Colonic mucosa (tissue), 4 donors: ENCODE measurements around the gene DMBX1. TPM values are rescaled to one million over a fixed set of nuclear protein-coding genes. Genes with fewer than 3 reads are reported as not detected.

Experiments used
- DNase-seq: peaks from one replicate; pipeline ENCODE4 v3.0.0-alpha.2; 2020
- H3K27ac ChIP-seq: fragments of 200-600 bp; one replicate; pipeline ENCODE4 v1.8.0; 2021
- H3K27me3 ChIP-seq: fragments of 200-600 bp; one replicate; pipeline ENCODE4 v1.8.0; 2021
- H3K36me3 ChIP-seq: fragments of 200-600 bp; one replicate; pipeline ENCODE4 v1.8.0; 2021
- H3K4me1 ChIP-seq: fragments of 200-600 bp; one replicate; pipeline ENCODE4 v1.8.0; 2021; ENCODE audit warnings: mild to moderate bottlenecking
- H3K4me3 ChIP-seq: fragments of 200-600 bp; one replicate; pipeline ENCODE4 v1.8.0; 2021
- H3K9ac ChIP-seq, 2 donors: one replicate each; pipeline ENCODE4 v1.7.0; 2013; ENCODE audit warnings: control low read depth in 2 of 2, low read depth in 2 of 2, low read length in 2 of 2
- H3K9me3 ChIP-seq: fragments of 200-600 bp; one replicate; pipeline ENCODE4 v1.8.0; 2021
- intact Hi-C: fragments of 100-400 bp; cut with DNase I; formaldehyde crosslinking; loops from one replicate; pipeline ENCODE4 v1.14.1; 2022
- total RNA-seq, 2 donors: library from RNA; stranded (reverse); fragmentation: NEBNext Ultra II Directional in 1 of 2; extraction: Animal tissue kit (Norgen Biotek cat#: 25700) in 1 of 2; gene quantifications; one replicate each; pipeline ENCODE4 v1.2.1, GENCODE V29; 2021
- TF ChIP-seq, protein P1 (sequence below): fragments of 200-600 bp; IDR thresholded peaks from one replicate; pipeline ENCODE4 v1.8.0; 2022; ENCODE audit warnings: antibody characterized with exemption, mild to moderate bottlenecking
- donor health status: healthy.
- donor health status: DM: no; HTN: no; CAD: no.
- donor health status: DM: no; HTN: no; CAD: no.

DMBX1 gene
- total RNA-seq, 2 donors from 2014 or later: not detected

DNA sequence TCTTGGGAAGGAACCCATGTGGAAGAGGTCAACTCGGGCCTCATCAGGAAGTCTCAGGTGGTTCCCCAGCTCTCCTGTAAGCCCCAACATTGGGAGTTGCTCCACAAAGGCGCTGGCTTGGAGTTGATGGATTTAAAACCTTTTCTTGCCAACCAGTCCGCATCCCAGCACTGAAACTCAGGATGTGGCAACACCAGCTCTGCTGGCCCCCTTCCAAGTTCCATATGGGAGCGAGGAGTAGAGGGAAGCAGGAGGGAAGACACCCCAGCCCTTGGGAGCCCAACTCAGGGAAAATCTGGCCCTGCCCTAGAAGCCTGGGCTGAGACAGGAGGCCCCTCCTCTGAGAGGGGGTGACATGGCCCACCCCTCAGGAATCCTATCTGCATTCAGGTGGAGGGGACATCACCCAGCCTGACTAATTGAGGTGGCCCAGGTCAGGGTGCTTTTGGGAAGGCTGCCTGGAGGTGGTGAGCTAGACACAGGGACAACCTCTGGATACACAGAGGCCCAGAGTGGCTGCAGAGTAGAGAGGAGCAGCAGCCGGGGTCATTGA lies 33.1 kb upstream of the DMBX1 start:
- intact Hi-C loops: no loop called here
- H3K9ac ChIP-seq: no peak overlapping the region
- no peaks in the 10 kb centered on the region for H3K9me3 ChIP-seq
- H3K27ac ChIP-seq: no peak overlapping the region
- H3K4me3 ChIP-seq: no peak overlapping the region
- TF ChIP-seq, protein P1, sequence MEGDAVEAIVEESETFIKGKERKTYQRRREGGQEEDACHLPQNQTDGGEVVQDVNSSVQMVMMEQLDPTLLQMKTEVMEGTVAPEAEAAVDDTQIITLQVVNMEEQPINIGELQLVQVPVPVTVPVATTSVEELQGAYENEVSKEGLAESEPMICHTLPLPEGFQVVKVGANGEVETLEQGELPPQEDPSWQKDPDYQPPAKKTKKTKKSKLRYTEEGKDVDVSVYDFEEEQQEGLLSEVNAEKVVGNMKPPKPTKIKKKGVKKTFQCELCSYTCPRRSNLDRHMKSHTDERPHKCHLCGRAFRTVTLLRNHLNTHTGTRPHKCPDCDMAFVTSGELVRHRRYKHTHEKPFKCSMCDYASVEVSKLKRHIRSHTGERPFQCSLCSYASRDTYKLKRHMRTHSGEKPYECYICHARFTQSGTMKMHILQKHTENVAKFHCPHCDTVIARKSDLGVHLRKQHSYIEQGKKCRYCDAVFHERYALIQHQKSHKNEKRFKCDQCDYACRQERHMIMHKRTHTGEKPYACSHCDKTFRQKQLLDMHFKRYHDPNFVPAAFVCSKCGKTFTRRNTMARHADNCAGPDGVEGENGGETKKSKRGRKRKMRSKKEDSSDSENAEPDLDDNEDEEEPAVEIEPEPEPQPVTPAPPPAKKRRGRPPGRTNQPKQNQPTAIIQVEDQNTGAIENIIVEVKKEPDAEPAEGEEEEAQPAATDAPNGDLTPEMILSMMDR: no peak
- no peaks in the 10 kb centered on the region for H3K36me3 ChIP-seq
- DNase-seq: no peak
- H3K4me1 ChIP-seq: no peaks in the 10 kb centered on the region
- H3K27me3 ChIP-seq: no peaks in the 10 kb centered on the region

DNA sequence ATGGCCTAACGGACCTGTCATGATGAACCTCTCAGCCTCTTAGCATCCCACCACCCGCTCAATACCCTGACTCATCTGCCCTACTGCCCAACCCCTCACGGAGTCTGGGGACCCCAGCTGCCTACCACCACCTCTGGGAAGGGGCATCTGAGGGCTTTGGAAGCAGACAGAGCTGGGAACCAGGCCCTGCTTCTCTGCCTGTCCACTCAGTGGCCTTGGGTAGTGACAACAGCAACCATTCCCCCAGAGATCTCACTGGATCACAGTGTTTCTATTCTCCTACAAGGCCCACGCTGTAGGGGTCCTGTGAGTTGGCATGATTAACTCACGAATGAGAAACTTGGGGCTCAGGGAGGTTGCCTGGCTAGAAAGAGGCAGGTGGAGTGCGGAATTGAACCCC lies 32.5 kb upstream of the DMBX1 start:
- TF ChIP-seq, protein P1: no peak
- no peaks in the 10 kb centered on the region for H3K9me3 ChIP-seq
- H3K9ac ChIP-seq: no peak overlapping the region
- no peak overlapping the region for H3K27ac ChIP-seq
- H3K27me3 ChIP-seq: no peaks in the 10 kb centered on the region
- intact Hi-C loops: no loop called here
- no peaks in the 10 kb centered on the region for H3K4me1 ChIP-seq
- H3K36me3 ChIP-seq: no peaks in the 10 kb centered on the region
- DNase-seq: no peak
- no peak overlapping the region for H3K4me3 ChIP-seq

DNA sequence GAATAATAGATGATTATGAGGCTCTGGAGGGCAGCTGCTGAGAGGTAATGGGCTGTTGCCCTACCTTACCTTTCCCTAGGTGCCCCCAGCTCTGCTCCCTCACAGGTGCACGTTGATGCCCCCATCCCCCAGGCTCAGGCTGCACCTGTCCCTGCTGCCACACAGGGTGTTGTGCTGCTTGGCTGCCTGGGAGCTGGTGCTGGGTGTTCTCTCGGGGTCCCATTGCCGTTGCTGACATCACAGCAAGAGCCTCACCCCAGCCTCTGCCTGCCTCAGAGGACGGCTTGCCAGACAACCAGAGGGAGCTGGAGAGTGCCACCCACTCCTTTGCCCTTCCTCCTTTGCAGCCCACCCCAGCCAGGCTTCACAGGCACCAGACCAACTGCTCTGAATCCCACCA lies 31.4 kb upstream of the DMBX1 start:
- Histone ChIP-seq H3K9me3 (no peaks in the 10 kb centered on the region), H3K27ac (no peak overlapping the region), H3K4me1 (no peaks in the 10 kb centered on the region), H3K27me3 (no peaks in the 10 kb centered on the region), H3K9ac (no peak overlapping the region), H3K36me3 (no peaks in the 10 kb centered on the region), H3K4me3 (no peak overlapping the region)
- DNase-seq: no peak
- intact Hi-C loops: no loop called here
- TF ChIP-seq, protein P1: no peak

DNA sequence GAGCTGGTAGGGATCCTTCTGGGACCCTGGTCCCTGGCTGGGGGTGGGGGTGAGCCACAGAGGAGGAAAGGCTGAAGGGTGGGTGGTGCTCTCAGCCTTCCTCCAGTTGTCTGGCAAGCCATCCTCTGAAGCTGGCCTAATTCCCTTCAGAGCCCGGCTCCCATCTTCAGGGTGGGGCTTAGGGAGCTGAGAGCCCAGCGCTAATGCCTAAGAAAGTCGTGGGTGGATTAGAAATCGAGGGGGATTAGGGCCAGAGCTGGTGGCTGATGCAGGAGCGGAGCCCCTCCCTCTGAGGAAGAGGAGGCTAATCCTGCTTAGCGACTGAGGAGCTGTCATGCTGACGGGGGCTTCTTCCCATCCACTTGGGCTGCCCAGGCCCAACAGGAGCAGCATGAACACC lies 30.8 kb upstream of the DMBX1 start:
- TF ChIP-seq, protein P1: no peak
- no peak for DNase-seq
- H3K27ac ChIP-seq: no peak overlapping the region
- no peaks in the 10 kb centered on the region for H3K4me1 ChIP-seq
- no peaks in the 10 kb centered on the region for H3K9me3 ChIP-seq
- no peak overlapping the region for H3K4me3 ChIP-seq
- no peak overlapping the region for H3K9ac ChIP-seq
- no peaks in the 10 kb centered on the region for H3K27me3 ChIP-seq
- no peaks in the 10 kb centered on the region for H3K36me3 ChIP-seq
- intact Hi-C loops: no loop called here

DNA sequence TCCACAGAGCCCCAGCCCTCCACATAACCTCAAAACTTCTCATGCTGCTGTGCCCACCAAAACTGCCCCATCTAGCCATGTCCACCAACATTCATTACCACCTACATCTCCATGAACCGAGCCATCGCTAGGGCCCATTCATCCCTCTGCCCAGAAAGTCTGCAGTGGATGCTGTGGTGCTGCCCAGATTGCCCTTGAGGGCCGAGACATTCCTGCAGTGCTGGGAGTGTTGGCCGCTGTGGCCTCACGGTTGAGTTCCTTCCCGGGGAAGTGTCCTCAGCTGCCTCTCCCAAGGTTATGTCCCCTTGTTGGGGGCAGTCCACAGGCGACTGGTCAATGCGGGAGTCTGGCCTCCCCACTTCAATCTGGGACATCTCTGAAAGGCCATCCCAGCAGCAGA lies 30.3 kb upstream of the DMBX1 start:
- H3K27me3 ChIP-seq: no peaks in the 10 kb centered on the region
- no peak overlapping the region for H3K4me3 ChIP-seq
- DNase-seq: no peak
- H3K9me3 ChIP-seq: no peaks in the 10 kb centered on the region
- H3K27ac ChIP-seq: no peak overlapping the region
- intact Hi-C loops: no loop called here
- H3K4me1 ChIP-seq: no peaks in the 10 kb centered on the region
- TF ChIP-seq, protein P1: no peak
- H3K36me3 ChIP-seq: no peaks in the 10 kb centered on the region
- no peak overlapping the region for H3K9ac ChIP-seq
